HCT116 (cell line): ENCODE results near the gene PAX9. TPM values are rescaled to one million over a fixed set of nuclear protein-coding genes. Genes with fewer than 3 reads are reported as not detected.

ENCODE experiments used
- ATAC-seq: fragments of 200-7000 bp; cut with Tn5 transposase; 2 replicates; pipeline ENCODE4 v1.9.1; 2020; ENCODE audit warnings: mild to moderate bottlenecking, moderate library complexity
- BruUV-seq: library from RNA; stranded (reverse); fragments of 400-500 nt; replicated peaks from 2 replicates; lab custom pipeline; 2021; lab: Mats Ljungman, UMichigan
- CTCF ChIA-PET: fragments of 300-600 bp; sonication (Branson Sonifier 250); formaldehyde crosslinking; loops from one replicate; lab custom pipeline; 2021; ENCODE audit warnings: antibody characterized with exemption; lab: Charles Lee
- POLR2A ChIA-PET: fragments of 300-600, 350-600 bp; sonication (Branson Sonifier 250); formaldehyde crosslinking; loops from one replicate; lab custom pipeline; 2021; ENCODE audit warnings: antibody characterized with exemption; lab: Charles Lee
- RAD21 ChIA-PET, 2 experiments: fragments of 300-600 bp; sonication (Branson Sonifier 250); formaldehyde crosslinking; loops; one replicate each; lab custom pipeline; 2023; ENCODE audit warnings: low total read pairs in 2 of 2; ENCODE audit not compliant: uncharacterized antibody in 2 of 2, unreplicated experiment in 2 of 2, low non-redundant PET in 1 of 2; lab: Charles Lee
- DNase-seq: peaks from one replicate; pipeline ENCODE4 v3.0.0-alpha.2; 2010; ENCODE audit warnings: low read depth, low spot score
- H2AFZ ChIP-seq: fragments of 200-600 bp; shearing (Covaris generic), sonication (generic); 2 replicates; pipeline ENCODE4 v1.6.1; 2017; ENCODE audit warnings: low read depth, mixed run types, mixed read lengths, antibody characterized with exemption, low read length; ENCODE audit not compliant: poor library complexity, severe bottlenecking
- H3K27ac ChIP-seq: 2 replicates; pipeline ENCODE4 v1.5.1; 2012; ENCODE audit warnings: low read depth, low read length
- H3K27me3 ChIP-seq: fragments of 200-600 bp; sonication (generic); 2 replicates; pipeline ENCODE4 v1.6.1; 2016; ENCODE audit warnings: mixed run types, low read length, mixed read lengths; ENCODE audit not compliant: insufficient read depth
- H3K36me3 ChIP-seq, 2 experiments: fragments of 200-500 bp in 1 of 2; fragments of 200-600 bp in 1 of 2; sonication (Bioruptor generic) in 1 of 2; sonication (generic) in 1 of 2; 2 replicates each; pipeline versions ENCODE4 v1.5.1 to v1.6.1; 2014 to 2016; ENCODE audit warnings: low read length in 2 of 2, inconsistent platforms in 1 of 2, mixed read lengths in 1 of 2, mixed run types in 1 of 2; ENCODE audit not compliant: insufficient read depth in 2 of 2, control insufficient read depth in 1 of 2
- H3K4me1 ChIP-seq, 2 experiments: fragments of 200-600 bp in 1 of 2; sonication (generic) in 1 of 2; 2 replicates each; pipeline versions ENCODE4 v1.5.1 to v1.6.1; 2012 to 2017; ENCODE audit warnings: low read length in 2 of 2, inconsistent platforms in 1 of 2, mild to moderate bottlenecking in 1 of 2, mixed read lengths in 1 of 2, mixed run types in 1 of 2, moderate library complexity in 1 of 2; ENCODE audit not compliant: insufficient read depth in 2 of 2, control insufficient read depth in 1 of 2
- H3K4me2 ChIP-seq: fragments of 200-600 bp; sonication (generic); 2 replicates; pipeline ENCODE4 v1.6.1; 2017; ENCODE audit warnings: mixed run types, low read length, mixed read lengths
- H3K4me3 ChIP-seq, 2 experiments: fragments of 200-600 bp in 1 of 2; sonication (generic) in 1 of 2; replicated peaks in 1 of 2; 2 replicates each; pipeline ENCODE4 v1.5.1; 2011 to 2016; ENCODE audit warnings: low read length in 2 of 2, control low read depth in 1 of 2, low read depth in 1 of 2, mild to moderate bottlenecking in 1 of 2, mixed read lengths in 1 of 2, mixed run types in 1 of 2
- H3K79me2 ChIP-seq: fragments of 200-600 bp; sonication (generic); 2 replicates; pipeline ENCODE4 v1.6.1; 2017; ENCODE audit warnings: mild to moderate bottlenecking, mixed run types, low read length, moderate library complexity, mixed read lengths; ENCODE audit not compliant: insufficient read depth
- H3K9ac ChIP-seq: fragments of 200-600 bp; sonication (generic); 2 replicates; pipeline ENCODE4 v1.6.1; 2016; ENCODE audit warnings: low read length, mixed read lengths
- H3K9me2 ChIP-seq: fragments of 200-600 bp; sonication (generic), shearing (Covaris generic); 2 replicates; pipeline ENCODE4 v1.6.1; 2017; ENCODE audit warnings: mixed run types, mild to moderate bottlenecking, moderate library complexity; ENCODE audit not compliant: insufficient read depth
- H3K9me3 ChIP-seq, 2 experiments: fragments of 200-500 bp in 1 of 2; fragments of 200-600 bp in 1 of 2; sonication (Bioruptor generic) in 1 of 2; sonication (generic) in 1 of 2; 2 replicates each; pipeline ENCODE4 v1.6.1; 2014 to 2017; ENCODE audit warnings: low read length in 2 of 2, mixed read lengths in 2 of 2, inconsistent platforms in 1 of 2, low read depth in 1 of 2, mild to moderate bottlenecking in 1 of 2, mixed run types in 1 of 2, moderate library complexity in 1 of 2; ENCODE audit not compliant: control insufficient read depth in 1 of 2, insufficient read depth in 1 of 2
- H4K20me1 ChIP-seq: fragments of 200-600 bp; sonication (generic), shearing (Covaris generic); 2 replicates; pipeline ENCODE4 v1.6.1; 2017; ENCODE audit warnings: mixed run types, mild to moderate bottlenecking, moderate library complexity; ENCODE audit not compliant: insufficient read depth
- CBX3 ChIP-seq: IDR thresholded peaks from 2 replicates; pipeline ENCODE4 v1.6.1; 2012; ENCODE audit warnings: low read depth
- CEBPB ChIP-seq: IDR thresholded peaks from 2 replicates; pipeline ENCODE4 v1.6.1; 2012; ENCODE audit warnings: low read depth
- CTCF ChIP-seq, 3 experiments: fragments of 200-600 bp in 1 of 3; sonication (generic) in 1 of 3; IDR thresholded peaks in 2 of 3; conservative IDR thresholded peaks in 1 of 3; 2 replicates each; pipeline ENCODE4 v1.5.1; 2012 to 2017; ENCODE audit warnings: low read depth in 2 of 3, low read length in 2 of 3, antibody characterized with exemption in 1 of 3, borderline replicate concordance in 1 of 3, control low read depth in 1 of 3, mild to moderate bottlenecking in 1 of 3, mixed read lengths in 1 of 3, mixed run types in 1 of 3, moderate library complexity in 1 of 3; ENCODE audit not compliant: insufficient read depth in 1 of 3
- POLR2A ChIP-seq: IDR thresholded peaks from 2 replicates; pipeline ENCODE4 v1.7.0; 2011; ENCODE audit warnings: borderline replicate concordance; ENCODE audit not compliant: insufficient read depth, insufficient read length; ENCODE audit errors: extremely low read depth
- YY1 ChIP-seq: IDR thresholded peaks from 2 replicates; pipeline ENCODE4 v1.6.1; 2011; ENCODE audit warnings: low read length, low read depth, moderate library complexity, mild to moderate bottlenecking; ENCODE audit not compliant: insufficient replicate concordance; ENCODE audit errors: extremely low read depth
- intact Hi-C: fragments of 100-400 bp; cut with micrococcal nuclease; formaldehyde crosslinking; loops from 2 replicates; pipeline ENCODE4 v1.10.0; 2022
- total RNA-seq: library from RNA; stranded (reverse); gene quantifications from one replicate; pipeline ENCODE4 v1.2.1, GENCODE V29; 2021; ENCODE audit not compliant: unreplicated experiment

PAX9 gene
- total RNA-seq, 1 experiment from 2014 or later, result 5.2 TPM

- ChIA-PET POLR2A (no interaction called here), CTCF (interaction anchor here (1.0 kb wide), 1 partner anchor 531 kb away, joined by 3 read pairs; no protein-coding TSS in a partner anchor), RAD21 (no interaction called here)
- Histone ChIP-seq H2AFZ (no peak overlapping the region), H3K27ac (no peak overlapping the region), H3K4me3 (no peak overlapping the region), H3K9me3 (no peaks in the 10 kb centered on the region), H3K9me2 (no peaks in the 10 kb centered on the region), H3K79me2 (no peaks in the 10 kb centered on the region), H4K20me1 (no peaks in the 10 kb centered on the region), H3K4me1 (no peaks in the 10 kb centered on the region), H3K27me3 (no peaks in the 10 kb centered on the region), H3K9ac (no peak overlapping the region), H3K4me2 (no peak overlapping the region), H3K36me3 (no peaks in the 10 kb centered on the region)
- no peak for TF ChIP-seq YY1
- TF ChIP-seq CTCF (IDR thresholded peaks at IDR 0.05 in 2 of 3, conservative IDR thresholded peaks at IDR 0.05 in 1 of 3; ENCODE audit: borderline replicate concordance in 1 of 3, insufficient read depth in 1 of 3, low read depth in 2 of 3, low read length in 2 of 3), result no peak
- no peak for TF ChIP-seq CBX3
- no peak for TF ChIP-seq CEBPB
- no peak for DNase-seq
- intact Hi-C loops, result no loop called here
- no TSS peak for BruUV-seq
- ATAC-seq, result no peak
These were observed 42.5 kb upstream of the PAX9 start for GRCh38 chr14:36619131-36619530.

- Histone ChIP-seq H3K9ac (no peak overlapping the region), H3K4me1 (no peaks in the 10 kb centered on the region), H3K4me3 (no peak overlapping the region), H3K36me3 (no peaks in the 10 kb centered on the region)
- POLR2A ChIA-PET, result no interaction called here
- no peak for ATAC-seq
- intact Hi-C loops, result no loop called here
- TF ChIP-seq POLR2A, result no peak
- TF ChIP-seq, all 23 proteins: peak for 0
- H2AFZ ChIP-seq, result no peak overlapping the region
- no peak overlapping the region for H3K27ac ChIP-seq
- no peaks in the 10 kb centered on the region for H3K9me2 ChIP-seq
- ChIA-PET CTCF (interaction anchor here (1.0 kb wide), 1 partner anchor 530 kb away, joined by 3 read pairs; no protein-coding TSS in a partner anchor), RAD21 (no interaction called here)
- H3K9me3 ChIP-seq, result no peaks in the 10 kb centered on the region
- H3K4me2 ChIP-seq, result no peak overlapping the region
- no peaks in the 10 kb centered on the region for H3K27me3 ChIP-seq
- H4K20me1 ChIP-seq, result no peaks in the 10 kb centered on the region
- DNase-seq, result no peak
- no peaks in the 10 kb centered on the region for H3K79me2 ChIP-seq
- no TSS peak for BruUV-seq
These were observed 41.8 kb upstream of the PAX9 start for GRCh38 chr14:36619853-36620252.
